NCI-H1417 treated with DMSO at 0.1 percent for 48 hours (cell line): ENCODE measurements around the gene C19orf25.

Source experiments
- DNase-seq: peaks from one replicate; lab custom pipeline; 2025; lab: John Stamatoyannopoulos, UW

Gene C19orf25

GRCh38 chr19:1496714-1497577 lies 17.9 kb upstream of the C19orf25 start:
- DNase-seq = no peak

- no peak for DNase-seq
Measured at GRCh38 chr19:1495799-1496713, 17.0 kb upstream of the C19orf25 start.

GRCh38 chr19:1495051-1495798 lies 16.2 kb upstream of the C19orf25 start:
- DNase-seq = no peak

GRCh38 chr19:1494115-1494815 lies 15.2 kb upstream of the C19orf25 start:
- DNase-seq = no peak

GRCh38 chr19:1492474-1493006 lies 13.5 kb upstream of the C19orf25 start:
- DNase-seq = no peak

- no peak for DNase-seq
Measured at GRCh38 chr19:1491849-1492170, 12.8 kb upstream of the C19orf25 start.

GRCh38 chr19:1491114-1491848 lies 12.3 kb upstream of the C19orf25 start, which contains the start of gene REEP6:
REEP6 (plus strand) TSS chr19:1491181; CDS start chr19:1491270, 89 bp downstream.
- no peak for DNase-seq

GRCh38 chr19:1490311-1491113 lies 11.5 kb upstream of the C19orf25 start, which contains the start of gene PCSK4:
PCSK4 (minus strand) TSS chr19:1490350; CDS start chr19:1490346, 4 bp downstream.
- peak; percentile 99 for DNase-seq

GRCh38 chr19:1489463-1490310 lies 10.7 kb upstream of the C19orf25 start:
- no peak for DNase-seq

- DNase-seq = no peak
Measured at GRCh38 chr19:1488282-1488601, 9.2 kb upstream of the C19orf25 start.

GRCh38 chr19:1487576-1488281 lies 8.7 kb upstream of the C19orf25 start:
- DNase-seq = no peak

GRCh38 chr19:1486720-1487575 lies 7.9 kb upstream of the C19orf25 start:
- no peak for DNase-seq

- no peak for DNase-seq
Measured at GRCh38 chr19:1483979-1484428, 5.0 kb upstream of the C19orf25 start.

GRCh38 chr19:1483131-1483978 lies 4.3 kb upstream of the C19orf25 start:
- DNase-seq = no peak

- no peak for DNase-seq
Measured at GRCh38 chr19:1482361-1483130, 3.5 kb upstream of the C19orf25 start.
